ENCODE results near the gene AK2. TPM values are rescaled to one million over a fixed set of nuclear protein-coding genes. Genes with fewer than 3 reads are reported as not detected.

Gene AK2
- total RNA-seq, 1 donor from 2014 or later, result 54.6 TPM

Other genes starting within 250 kb of the AK2 start
- 58.8 and 94.8 TPM in 2 replicates for gene YARS1, start 219.5 kb downstream of the AK2 start, total RNA-seq
- 10.2 and 13.5 TPM in 2 replicates for gene S100PBP, start 219.2 kb downstream of the AK2 start, total RNA-seq
- 0.20 and 0.44 TPM in 2 replicates for gene FNDC5, start 166.0 kb downstream of the AK2 start, total RNA-seq
- not detected in 2 replicates for gene HPCA, start 150.4 kb downstream of the AK2 start, total RNA-seq
- gene TMEM54, start 135.5 kb downstream of the AK2 start, total RNA-seq, result 20.0 and 21.1 TPM in 2 replicates
- gene RNF19B, start 72.1 kb downstream of the AK2 start, total RNA-seq, result 8.5 and 12.9 TPM in 2 replicates
- gene AZIN2, start 44.3 kb upstream of the AK2 start, total RNA-seq, result 0.60 and 0.65 TPM in 2 replicates
- gene TRIM62, start 145.2 kb upstream of the AK2 start, total RNA-seq, result 1.2 and 2.4 TPM in 2 replicates
- gene ZNF362, start 219.6 kb upstream of the AK2 start, total RNA-seq, result 5.4 and 6.3 TPM in 2 replicates

Data from lung microvascular endothelial cell (primary cell).